Measurements from ENCODE around the gene OSBPL5. TPM values are rescaled to one million over a fixed set of nuclear protein-coding genes. Genes with fewer than 3 reads are reported as not detected.

The OSBPL5 gene
- total RNA-seq, 1 donor from 2014 or later, result 6.2 TPM

- Histone ChIP-seq H3K27ac (no peak overlapping the region), H3K36me3 (no peaks in the 10 kb centered on the region), H4K20me1 (ENCODE audit: low read depth) (no peaks in the 10 kb centered on the region), H3K4me1 (no peaks in the 10 kb centered on the region), H2AFZ (replicated peaks) (no peak overlapping the region), H3K9ac (no peak overlapping the region), H3K79me2 (ENCODE audit: low read depth) (peaks cover 13% of the 10 kb centered on the region), H3F3A (ENCODE audit: low read depth) (no peaks in the 10 kb centered on the region), H3K27me3 (no peaks in the 10 kb centered on the region), H3K4me3 (no peak overlapping the region), H3K9me3 (ENCODE audit: low read depth) (no peaks in the 10 kb centered on the region), H3K4me2 (no peak overlapping the region)
- Mint-ChIP-seq H3K4me3 (no peak overlapping the region), H3K4me1 (no peaks in the 10 kb centered on the region), H3K9me3 (no peaks in the 10 kb centered on the region), H3K36me3 (peaks cover 6% of the 10 kb centered on the region), H3K27me3 (ENCODE audit: insufficient read depth, low read depth) (peaks cover 4% of the 10 kb centered on the region), H3K27ac (peak overlapping the region; percentile 69)
- DNase-seq (ENCODE audit: low spot score), result no peak
- TF ChIP-seq, protein P1, sequence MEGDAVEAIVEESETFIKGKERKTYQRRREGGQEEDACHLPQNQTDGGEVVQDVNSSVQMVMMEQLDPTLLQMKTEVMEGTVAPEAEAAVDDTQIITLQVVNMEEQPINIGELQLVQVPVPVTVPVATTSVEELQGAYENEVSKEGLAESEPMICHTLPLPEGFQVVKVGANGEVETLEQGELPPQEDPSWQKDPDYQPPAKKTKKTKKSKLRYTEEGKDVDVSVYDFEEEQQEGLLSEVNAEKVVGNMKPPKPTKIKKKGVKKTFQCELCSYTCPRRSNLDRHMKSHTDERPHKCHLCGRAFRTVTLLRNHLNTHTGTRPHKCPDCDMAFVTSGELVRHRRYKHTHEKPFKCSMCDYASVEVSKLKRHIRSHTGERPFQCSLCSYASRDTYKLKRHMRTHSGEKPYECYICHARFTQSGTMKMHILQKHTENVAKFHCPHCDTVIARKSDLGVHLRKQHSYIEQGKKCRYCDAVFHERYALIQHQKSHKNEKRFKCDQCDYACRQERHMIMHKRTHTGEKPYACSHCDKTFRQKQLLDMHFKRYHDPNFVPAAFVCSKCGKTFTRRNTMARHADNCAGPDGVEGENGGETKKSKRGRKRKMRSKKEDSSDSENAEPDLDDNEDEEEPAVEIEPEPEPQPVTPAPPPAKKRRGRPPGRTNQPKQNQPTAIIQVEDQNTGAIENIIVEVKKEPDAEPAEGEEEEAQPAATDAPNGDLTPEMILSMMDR (IDR thresholded peaks at IDR 0.05), result no peak
- TF ChIP-seq EZH2 (IDR thresholded peaks at IDR 0.05) (no peak), EZH2phosphoT487 (IDR thresholded peaks at IDR 0.05) (no peak)
These were observed 121.7 kb downstream of the OSBPL5 start for GRCh38 chr11:3043315-3043871.

DNA sequence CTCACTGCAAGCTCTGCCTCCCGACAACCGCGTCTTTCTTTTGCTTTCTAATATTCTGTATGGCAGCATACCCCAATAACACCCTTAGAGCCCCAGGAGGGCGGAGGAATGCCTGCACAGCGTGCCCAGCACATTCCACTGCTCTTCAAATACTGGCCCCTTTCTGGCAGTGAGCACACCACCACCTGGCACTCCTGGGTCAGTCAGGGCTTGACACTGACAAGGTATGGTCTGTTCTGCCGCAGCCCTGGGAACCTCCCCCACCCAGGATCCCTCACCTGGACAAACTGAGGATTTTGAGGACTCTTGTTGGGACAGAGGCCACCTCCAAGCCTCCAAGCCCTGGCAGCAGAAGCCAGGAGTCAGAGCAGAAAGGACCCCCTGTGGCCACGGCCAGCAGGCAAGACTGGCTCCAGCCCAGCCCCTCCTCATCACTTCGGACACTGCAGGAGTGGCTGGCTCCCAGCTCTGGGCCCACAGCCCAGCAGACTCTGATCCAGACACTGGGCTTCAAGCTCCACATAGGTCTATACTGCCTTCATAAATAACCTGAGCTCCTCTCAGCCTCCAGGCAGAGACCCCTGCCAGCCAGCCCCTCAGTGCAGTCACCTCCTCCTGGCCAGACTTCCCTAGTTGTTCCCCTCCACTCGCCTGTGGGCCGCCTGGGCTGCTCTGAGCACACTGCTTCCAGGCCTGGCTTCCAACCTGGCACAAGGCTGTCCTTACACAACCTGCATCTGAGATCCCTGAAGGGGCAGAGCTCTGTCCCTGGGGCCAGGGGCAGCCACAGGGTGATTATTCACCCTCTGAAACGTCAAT is 122.4 kb downstream of the OSBPL5 start:
- no peak overlapping the region for H3K27ac ChIP-seq
- Mint-ChIP-seq H3K27me3 (ENCODE audit: insufficient read depth, low read depth) (peaks cover 4% of the 10 kb centered on the region), H3K36me3 (peaks cover 6% of the 10 kb centered on the region)

DNA sequence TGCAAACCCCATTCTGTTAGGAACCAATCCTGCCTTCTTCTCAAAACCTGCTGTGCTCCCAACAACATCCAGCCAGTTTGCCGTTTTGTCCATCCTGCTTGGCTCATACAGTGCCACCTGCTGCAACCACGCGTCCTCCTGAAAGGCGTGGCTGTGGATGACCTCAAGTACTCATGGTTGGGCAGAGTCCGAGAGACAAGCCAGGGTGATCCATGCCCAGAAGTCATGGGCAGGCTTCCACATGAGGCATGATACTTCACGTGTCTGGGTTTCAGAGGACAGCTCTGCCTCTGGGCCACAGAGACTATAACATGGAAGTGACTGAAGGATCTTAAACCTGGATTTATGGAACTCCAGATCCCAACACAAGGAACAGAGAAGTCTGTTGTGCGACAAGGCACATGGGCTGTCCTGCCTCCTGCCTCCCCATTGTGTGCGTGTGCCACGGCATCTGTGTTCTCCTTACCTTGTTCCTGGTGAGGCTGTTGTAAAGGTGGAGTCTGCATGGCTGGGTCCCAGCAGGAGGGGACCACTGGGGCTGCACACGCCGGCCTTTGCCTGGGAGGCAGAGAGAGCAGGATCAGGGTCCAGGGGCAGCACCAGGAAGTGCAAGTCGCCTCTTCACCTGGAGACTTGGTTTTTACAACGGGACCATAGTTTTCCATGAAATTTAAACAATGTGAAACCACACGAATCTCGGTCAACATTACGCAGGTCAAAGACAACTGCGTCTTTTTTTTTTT is 123.2 kb downstream of the OSBPL5 start:
- no peak overlapping the region for H3K9ac ChIP-seq
- H3K79me2 ChIP-seq (ENCODE audit: low read depth), result peaks cover 12% of the 10 kb centered on the region
- no peaks in the 10 kb centered on the region for H3K36me3 ChIP-seq

More for the DNA sequence above, 122.4 kb downstream of the OSBPL5 start:
- Histone ChIP-seq H3K4me2 (no peak overlapping the region), H3F3A (ENCODE audit: low read depth) (no peaks in the 10 kb centered on the region), H3K36me3 (no peaks in the 10 kb centered on the region), H3K9me3 (ENCODE audit: low read depth) (no peaks in the 10 kb centered on the region), H3K79me2 (ENCODE audit: low read depth) (peaks cover 13% of the 10 kb centered on the region), H2AFZ (replicated peaks) (no peak overlapping the region), H4K20me1 (ENCODE audit: low read depth) (no peaks in the 10 kb centered on the region), H3K27me3 (no peaks in the 10 kb centered on the region), H3K4me1 (no peaks in the 10 kb centered on the region), H3K9ac (no peak overlapping the region), H3K4me3 (no peak overlapping the region)
- Mint-ChIP-seq H3K9me3 (no peaks in the 10 kb centered on the region), H3K4me3 (no peak overlapping the region), H3K4me1 (no peaks in the 10 kb centered on the region), H3K27ac (peak overlapping the region; percentile 42)
- TF ChIP-seq EZH2phosphoT487 (IDR thresholded peaks at IDR 0.05) (no peak), EZH2 (IDR thresholded peaks at IDR 0.05) (no peak)
- TF ChIP-seq, protein P1 (IDR thresholded peaks at IDR 0.05), result no peak
- no peak for DNase-seq (ENCODE audit: low spot score)

More for the DNA sequence above, 123.2 kb downstream of the OSBPL5 start:
- no peak overlapping the region for H3K4me2 ChIP-seq
- no peak overlapping the region for H3K4me3 Mint-ChIP-seq
- no peaks in the 10 kb centered on the region for H3F3A ChIP-seq (ENCODE audit: low read depth)
- H4K20me1 ChIP-seq (ENCODE audit: low read depth), result no peaks in the 10 kb centered on the region
- no peak overlapping the region for H3K4me3 ChIP-seq
- no peak overlapping the region for H2AFZ ChIP-seq (replicated peaks)
- no peaks in the 10 kb centered on the region for H3K9me3 Mint-ChIP-seq
- no peak overlapping the region for H3K27ac ChIP-seq
- H3K27me3 ChIP-seq, result no peaks in the 10 kb centered on the region
- TF ChIP-seq EZH2phosphoT487 (IDR thresholded peaks at IDR 0.05) (no peak), EZH2 (IDR thresholded peaks at IDR 0.05) (no peak)
- TF ChIP-seq, protein P1 (IDR thresholded peaks at IDR 0.05), result no peak
- H3K27ac Mint-ChIP-seq, result peak overlapping the region; percentile 42
- H3K9me3 ChIP-seq (ENCODE audit: low read depth), result no peaks in the 10 kb centered on the region
- H3K4me1 ChIP-seq, result no peaks in the 10 kb centered on the region
- H3K27me3 Mint-ChIP-seq (ENCODE audit: insufficient read depth, low read depth), result peaks cover 6% of the 10 kb centered on the region
- H3K4me1 Mint-ChIP-seq, result no peaks in the 10 kb centered on the region
- DNase-seq (ENCODE audit: low spot score), result no peak
- peaks cover 9% of the 10 kb centered on the region for H3K36me3 Mint-ChIP-seq
